GM12878 (cell line): Measurements from ENCODE around the gene UBE2L6. TPM values are rescaled to one million over a fixed set of nuclear protein-coding genes. Genes with fewer than 3 reads are reported as not detected.

Experiments used
- CBX3 ChIP-seq: fragments of 200-600 bp; sonication (generic); IDR thresholded peaks from 2 replicates; pipeline ENCODE4 v1.6.1; 2016; ENCODE audit warnings: low read depth, borderline replicate concordance
- CHD1 ChIP-seq: IDR thresholded peaks from 2 replicates; pipeline ENCODE4 v1.6.1; 2012; ENCODE audit warnings: low read depth, low read length, improper control_type of control experiment
- IKZF1 ChIP-seq: fragments of 450-650 bp; conservative IDR thresholded peaks from 2 replicates; pipeline ENCODE4 v1.6.1; 2017; ENCODE audit warnings: antibody characterized with exemption, mild to moderate bottlenecking
- KDM1A ChIP-seq: fragments of 200-600 bp; sonication (generic); IDR thresholded peaks from 2 replicates; pipeline ENCODE4 v1.6.1; 2016; ENCODE audit warnings: borderline replicate concordance
- MYC ChIP-seq: IDR thresholded peaks from 2 replicates; pipeline ENCODE4 v1.6.1; 2011; ENCODE audit warnings: mild to moderate bottlenecking, low read length, moderate library complexity, inconsistent platforms; ENCODE audit not compliant: insufficient read depth, insufficient replicate concordance, insufficient read length, severe bottlenecking
- NFXL1 ChIP-seq: fragments of 450-650 bp; IDR thresholded peaks from 2 replicates; pipeline ENCODE4 v1.6.1; 2017; ENCODE audit warnings: antibody characterized with exemption, mild to moderate bottlenecking, borderline replicate concordance
- NFYB ChIP-seq: IDR thresholded peaks from 2 replicates; pipeline ENCODE4 v1.6.1; 2011; ENCODE audit warnings: low read depth, mild to moderate bottlenecking, low read length, improper control_type of control experiment, moderate library complexity; ENCODE audit not compliant: insufficient read depth
- NR2C2 ChIP-seq: IDR thresholded peaks from 2 replicates; pipeline ENCODE4 v1.6.1; 2011; ENCODE audit warnings: borderline replicate concordance, low read depth; ENCODE audit not compliant: control insufficient read depth, insufficient read length
- NR2F1 ChIP-seq: fragments of 450-650 bp; conservative IDR thresholded peaks from 2 replicates; pipeline ENCODE4 v1.6.1; 2017; ENCODE audit warnings: mild to moderate bottlenecking
- POU2F2 ChIP-seq: IDR thresholded peaks from 3 replicates; pipeline ENCODE4 v1.6.1; 2011; ENCODE audit warnings: low read depth, mild to moderate bottlenecking, low read length, borderline replicate concordance
- PRDM15 ChIP-seq: fragments of 450-650 bp; formaldehyde crosslinking; IDR thresholded peaks from 2 replicates; pipeline ENCODE4 v1.4.0; 2020; ENCODE audit warnings: mild to moderate bottlenecking, moderate library complexity
- RAD21 ChIP-seq: IDR thresholded peaks from 2 replicates; pipeline ENCODE4 v1.6.1; 2011; ENCODE audit warnings: mild to moderate bottlenecking, low read depth, low read length, moderate library complexity; ENCODE audit not compliant: insufficient read depth
- RB1 ChIP-seq: fragments of 450-650 bp; formaldehyde crosslinking; IDR thresholded peaks from 2 replicates; pipeline ENCODE4 v1.6.1; 2017; ENCODE audit warnings: mild to moderate bottlenecking, borderline replicate concordance
- RUNX3 ChIP-seq: IDR thresholded peaks from 2 replicates; pipeline ENCODE4 v1.6.1; 2012; ENCODE audit warnings: low read length, inconsistent platforms
- ZSCAN29 ChIP-seq: fragments of 450-650 bp; IDR thresholded peaks from 2 replicates; pipeline ENCODE4 v1.6.1; 2017; ENCODE audit warnings: mild to moderate bottlenecking, moderate library complexity
- polyA plus RNA-seq, 11 experiments: library from polyadenylated mRNA; depleted of rRNA in 4 of 11; unstranded in 6 of 11; stranded (reverse) in 5 of 11; fragments of >200 nt; fragmentation: Nextera tagmentation in 4 of 11; fragmentation: Illumina TruSeq in 1 of 11; extraction: Ambion mirVana in 4 of 11; extraction: Trizol in 1 of 11; gene quantifications; 1 replicate in 1 of 11; 2 replicates in 10 of 11; pipeline versions ENCODE4 v1.2.1 to v1.2.3, GENCODE V29; 2011 to 2016; ENCODE audit warnings: inconsistent platforms in 2 of 11, missing spikeins in 2 of 11, low read depth in 1 of 11
- total RNA-seq, 4 experiments: library from RNA; depleted of rRNA in 3 of 4; stranded (reverse); fragments of >200 nt in 3 of 4; fragmentation: Illumina TruSeq in 1 of 4; extraction: Trizol in 1 of 4; gene quantifications; 2 replicates each; pipeline versions ENCODE4 v1.2.1 to v1.2.3, GENCODE V29; 2013 to 2021
- TF ChIP-seq, protein P1 (sequence below): IDR thresholded peaks from 2 replicates; pipeline ENCODE4 v1.6.1; 2012; ENCODE audit warnings: low read length, inconsistent platforms
- TF ChIP-seq, protein P2 (sequence below): IDR thresholded peaks from 2 replicates; pipeline ENCODE4 v1.6.1; 2011; ENCODE audit warnings: mild to moderate bottlenecking, low read depth, low read length, moderate library complexity; ENCODE audit not compliant: insufficient replicate concordance

Gene UBE2L6
- total and polyA plus RNA-seq, 10 of the 15 experiments (the other 5 are each of a cell fraction or from before 2014, with no cell fraction given): 114 to 295 (median 173) TPM

DNA sequence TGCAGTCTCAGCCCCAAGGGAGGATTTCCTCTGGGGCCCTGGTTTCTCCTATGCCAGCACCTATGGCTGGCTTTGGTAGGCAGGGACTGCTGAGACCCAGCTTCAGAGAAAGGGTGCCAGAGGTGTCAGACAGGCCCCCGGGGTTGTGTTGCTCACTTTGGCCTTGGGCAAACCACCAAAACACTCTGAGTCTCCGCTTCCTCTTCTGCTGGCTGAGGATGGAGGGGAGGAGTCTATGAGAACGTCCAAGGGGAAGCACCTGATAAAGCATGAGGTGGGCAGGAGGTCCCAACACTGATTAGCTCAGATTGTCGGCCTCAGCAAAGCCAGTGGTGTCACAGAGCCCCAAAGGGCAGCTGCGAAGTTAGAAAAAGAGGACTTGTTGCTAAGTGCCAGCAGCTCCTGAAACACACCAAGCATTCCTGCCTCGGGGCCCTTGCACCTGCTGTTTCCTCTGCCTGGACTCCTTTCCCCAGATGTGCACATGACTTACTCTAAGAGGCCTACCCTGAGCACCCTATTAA is 19.6 kb downstream of the UBE2L6 start (continued):
- TF ChIP-seq POU2F2 (no peak), MYC (no peak), IKZF1 (peak; percentile 58), NR2C2 (no peak), NR2F1 (peak; percentile 39; the same call in 1 of the 2 replicates), RUNX3 (peak; percentile 46; the same call in 1 of the 2 replicates), NFYB (no peak), CHD1 (no peak), RB1 (no peak), KDM1A (no peak), ZSCAN29 (no peak), PRDM15 (no peak), NFXL1 (no peak), RAD21 (no peak), CBX3 (no peak)
- TF ChIP-seq, protein P1, sequence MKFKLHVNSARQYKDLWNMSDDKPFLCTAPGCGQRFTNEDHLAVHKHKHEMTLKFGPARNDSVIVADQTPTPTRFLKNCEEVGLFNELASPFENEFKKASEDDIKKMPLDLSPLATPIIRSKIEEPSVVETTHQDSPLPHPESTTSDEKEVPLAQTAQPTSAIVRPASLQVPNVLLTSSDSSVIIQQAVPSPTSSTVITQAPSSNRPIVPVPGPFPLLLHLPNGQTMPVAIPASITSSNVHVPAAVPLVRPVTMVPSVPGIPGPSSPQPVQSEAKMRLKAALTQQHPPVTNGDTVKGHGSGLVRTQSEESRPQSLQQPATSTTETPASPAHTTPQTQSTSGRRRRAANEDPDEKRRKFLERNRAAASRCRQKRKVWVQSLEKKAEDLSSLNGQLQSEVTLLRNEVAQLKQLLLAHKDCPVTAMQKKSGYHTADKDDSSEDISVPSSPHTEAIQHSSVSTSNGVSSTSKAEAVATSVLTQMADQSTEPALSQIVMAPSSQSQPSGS: no peak
- TF ChIP-seq, protein P2, sequence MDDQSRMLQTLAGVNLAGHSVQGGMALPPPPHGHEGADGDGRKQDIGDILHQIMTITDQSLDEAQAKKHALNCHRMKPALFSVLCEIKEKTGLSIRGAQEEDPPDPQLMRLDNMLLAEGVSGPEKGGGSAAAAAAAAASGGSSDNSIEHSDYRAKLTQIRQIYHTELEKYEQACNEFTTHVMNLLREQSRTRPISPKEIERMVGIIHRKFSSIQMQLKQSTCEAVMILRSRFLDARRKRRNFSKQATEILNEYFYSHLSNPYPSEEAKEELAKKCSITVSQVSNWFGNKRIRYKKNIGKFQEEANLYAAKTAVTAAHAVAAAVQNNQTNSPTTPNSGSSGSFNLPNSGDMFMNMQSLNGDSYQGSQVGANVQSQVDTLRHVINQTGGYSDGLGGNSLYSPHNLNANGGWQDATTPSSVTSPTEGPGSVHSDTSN: no peak
